Activated naive CD4-positive, alpha-beta T cell treated with anti-CD3 and anti-CD28 coated beads, Interleukin-2, amount 50 U/mL, for 72 hours (primary cell): ENCODE data around the gene C11orf21. TPM values are rescaled to one million over a fixed set of nuclear protein-coding genes. Genes with fewer than 3 reads are reported as not detected.
"Not testable (repeated sequence)": the region's sequence is repeated elsewhere in the genome, so short reads cannot be mapped to it uniquely, and the experiment has no call there.

Source experiments
- ATAC-seq, 2 donors: fragments of 150-1000 bp; cut with Tn5 transposase; 2 replicates each; pipeline ENCODE4 v1.10.0; 2021; ENCODE audit warnings: mild to moderate bottlenecking in 2 of 2, moderate library complexity in 2 of 2
- DNase-seq, 2 donors: peaks; one replicate each; pipeline ENCODE4 v3.0.0; 2021 to 2022; ENCODE audit warnings: low spot score in 2 of 2
- H3K27ac Mint-ChIP-seq, 2 donors: one replicate each; pipeline ENCODE4 v1.8.0; 2022; ENCODE audit warnings: mild to moderate bottlenecking in 2 of 2, mixed read lengths in 2 of 2
- H3K36me3 Mint-ChIP-seq, 2 donors: one replicate each; pipeline ENCODE4 v1.8.0; 2022; ENCODE audit warnings: mixed read lengths in 2 of 2
- H3K9me3 Mint-ChIP-seq, 2 donors: one replicate each; pipeline ENCODE4 v1.8.0; 2022; ENCODE audit warnings: mixed read lengths in 2 of 2
- total RNA-seq, 2 donors: library from RNA; stranded (reverse); gene quantifications; one replicate each; pipeline ENCODE4 v1.2.3, GENCODE V29; 2022

C11orf21 gene
- 10 to 100 TPM in 1 of 2 donors, 1 to 10 TPM in 1; 7.8 to 10.2 TPM for total RNA-seq

- DNase-seq = peak; percentile 54 to 90
- peak within 1 kb of the TSS; percentile 77 to 87 for H3K27ac Mint-ChIP-seq
- no peaks in the 10 kb centered on the region for H3K36me3 Mint-ChIP-seq
- peak; percentile 69 to 84 for ATAC-seq
- no peaks in the 10 kb centered on the region for H3K9me3 Mint-ChIP-seq
These were observed at the start of gene C11orf21, which contains the start of gene TSPAN32 for GRCh38 chr11:2301631-2302305. Gene C11orf21, minus strand, starts transcription at chr11:2301918. Its CDS starts 110 bp downstream, at chr11:2301808. Gene TSPAN32, plus strand, starts transcription at chr11:2302013. Its CDS starts 137 bp downstream, at chr11:2302150.

GRCh38 chr11:2348986-2349385, 47.3 kb upstream of the C11orf21 start:
- ATAC-seq = no peak
- no peak for DNase-seq
- H3K9me3 Mint-ChIP-seq = peaks cover 0 to 15% of the 10 kb centered on the region in 2 donors

GRCh38 chr11:2347308-2347830, 45.7 kb upstream of the C11orf21 start:
- peaks cover 0 to 8% of the 10 kb centered on the region in 2 donors for H3K36me3 Mint-ChIP-seq
- ATAC-seq = no peak
- DNase-seq = no peak
- H3K27ac Mint-ChIP-seq = no peak overlapping the region
- peaks cover 0 to 15% of the 10 kb centered on the region in 2 donors for H3K9me3 Mint-ChIP-seq

More at GRCh38 chr11:2348986-2349385, 47.3 kb upstream of the C11orf21 start:
- H3K36me3 Mint-ChIP-seq = peaks cover 0 to 8% of the 10 kb centered on the region in 2 donors
- no peak overlapping the region for H3K27ac Mint-ChIP-seq

- Mint-ChIP-seq H3K27ac (no peak overlapping the region), H3K9me3 (peaks cover 0 to 15% of the 10 kb centered on the region in 2 donors)
These were observed 45.0 kb upstream of the C11orf21 start for GRCh38 chr11:2346586-2347307.

GRCh38 chr11:2346014-2346413, 44.3 kb upstream of the C11orf21 start:
- DNase-seq = no peak
- ATAC-seq = no peak
- peaks cover 0 to 8% of the 10 kb centered on the region in 2 donors for H3K36me3 Mint-ChIP-seq
- peaks cover 0 to 15% of the 10 kb centered on the region in 2 donors for H3K9me3 Mint-ChIP-seq
- H3K27ac Mint-ChIP-seq = no peak overlapping the region

More at GRCh38 chr11:2346586-2347307, 45.0 kb upstream of the C11orf21 start:
- no peak for DNase-seq
- ATAC-seq = no peak
- H3K36me3 Mint-ChIP-seq = peaks cover 0 to 8% of the 10 kb centered on the region in 2 donors

GRCh38 chr11:2345050-2345449, 43.3 kb upstream of the C11orf21 start:
- ATAC-seq = no peak
- Mint-ChIP-seq H3K27ac (no peak overlapping the region), H3K9me3 (peaks cover 0 to 11% of the 10 kb centered on the region in 2 donors), H3K36me3 (peaks cover 0 to 8% of the 10 kb centered on the region in 2 donors)
- DNase-seq = no peak

GRCh38 chr11:2343502-2343901, 41.8 kb upstream of the C11orf21 start:
- no peak for ATAC-seq
- DNase-seq = no peak
- H3K9me3 Mint-ChIP-seq = peaks cover 0 to 5% of the 10 kb centered on the region in 2 donors
- H3K27ac Mint-ChIP-seq = no peak overlapping the region
- peaks cover 0 to 2% of the 10 kb centered on the region in 2 donors for H3K36me3 Mint-ChIP-seq

- H3K36me3 Mint-ChIP-seq = no peaks in the 10 kb centered on the region
- H3K9me3 Mint-ChIP-seq = peaks cover 0 to under 1% of the 10 kb centered on the region in 2 donors
- no peak for ATAC-seq
- no peak for DNase-seq
- no peak overlapping the region for H3K27ac Mint-ChIP-seq
These were observed 41.3 kb upstream of the C11orf21 start for GRCh38 chr11:2342981-2343380.

GRCh38 chr11:2342557-2342956, 40.8 kb upstream of the C11orf21 start:
- no peak for DNase-seq
- H3K36me3 Mint-ChIP-seq = no peaks in the 10 kb centered on the region
- H3K27ac Mint-ChIP-seq = no peak overlapping the region
- no peak for ATAC-seq
- no peaks in the 10 kb centered on the region for H3K9me3 Mint-ChIP-seq

- not testable (repeated sequence) for H3K9me3 Mint-ChIP-seq, H3K36me3 Mint-ChIP-seq, ATAC-seq, H3K27ac Mint-ChIP-seq, DNase-seq
These were observed 37.0 kb upstream of the C11orf21 start for GRCh38 chr11:2338760-2339159.

GRCh38 chr11:2335286-2335685, 33.6 kb upstream of the C11orf21 start:
- not testable (repeated sequence) for DNase-seq, H3K27ac Mint-ChIP-seq, H3K9me3 Mint-ChIP-seq, ATAC-seq
- peaks cover 0 to 15% of the 10 kb centered on the region in 2 donors for H3K36me3 Mint-ChIP-seq

- not testable (repeated sequence) for H3K27ac Mint-ChIP-seq, DNase-seq, ATAC-seq, H3K9me3 Mint-ChIP-seq
- H3K36me3 Mint-ChIP-seq = peaks cover 0 to 15% of the 10 kb centered on the region in 2 donors
These were observed 31.9 kb upstream of the C11orf21 start for GRCh38 chr11:2333486-2334205.

- H3K27ac Mint-ChIP-seq, ATAC-seq, H3K9me3 Mint-ChIP-seq, DNase-seq: not testable (repeated sequence)
- H3K36me3 Mint-ChIP-seq = peaks cover 0 to 15% of the 10 kb centered on the region in 2 donors
These were observed 30.9 kb upstream of the C11orf21 start for GRCh38 chr11:2332569-2332968.

- ATAC-seq (no peak), DNase-seq (no peak)
- H3K27ac Mint-ChIP-seq = no peak overlapping the region
- peaks cover 0 to 7% of the 10 kb centered on the region in 2 donors for H3K9me3 Mint-ChIP-seq
- H3K36me3 Mint-ChIP-seq = peaks cover 0 to 15% of the 10 kb centered on the region in 2 donors
These were observed 29.7 kb upstream of the C11orf21 start for GRCh38 chr11:2331404-2331803.

- ATAC-seq = no peak
- H3K36me3 Mint-ChIP-seq = peaks cover 0 to 15% of the 10 kb centered on the region in 2 donors
- no peak for DNase-seq
- no peak overlapping the region for H3K27ac Mint-ChIP-seq
- H3K9me3 Mint-ChIP-seq = peaks cover 0 to 7% of the 10 kb centered on the region in 2 donors
These were observed 29.0 kb upstream of the C11orf21 start for GRCh38 chr11:2330696-2331095.

GRCh38 chr11:2329551-2329950, 27.8 kb upstream of the C11orf21 start:
- Mint-ChIP-seq H3K9me3 (peaks cover 0 to 7% of the 10 kb centered on the region in 2 donors), H3K27ac (no peak overlapping the region), H3K36me3 (peaks cover 0 to 15% of the 10 kb centered on the region in 2 donors)
- no peak for DNase-seq
- ATAC-seq = no peak
